Vagina (tissue), 2 donors: Measurements from ENCODE around the gene GNRH2. TPM values are rescaled to one million over a fixed set of nuclear protein-coding genes. Genes with fewer than 3 reads are reported as not detected.

ENCODE experiments used
- DNase-seq, 2 donors: peaks; one replicate each; pipeline ENCODE4 v3.0.0-alpha.2; 2017; ENCODE audit errors: extremely low spot score in 2 of 2
- H3K27ac ChIP-seq: fragments of 200-600 bp; sonication (generic); one replicate; pipeline ENCODE4 v1.5.1; 2019
- H3K27me3 ChIP-seq: fragments of 200-600 bp; sonication (generic); one replicate; pipeline ENCODE4 v1.5.1; 2019
- H3K36me3 ChIP-seq, 2 donors: fragments of 200-600 bp; sonication (generic); one replicate each; pipeline ENCODE4 v1.5.1; 2017 to 2019
- H3K4me1 ChIP-seq: fragments of 200-600 bp; sonication (generic); one replicate; pipeline ENCODE4 v1.5.1; 2019
- H3K4me3 ChIP-seq, 2 donors: fragments of 200-600 bp; sonication (generic); 1 replicate in 1 of 2; 2 replicates in 1 of 2; pipeline ENCODE4 v1.5.1; 2016 to 2019
- H3K9me3 ChIP-seq: fragments of 200-600 bp; sonication (generic); one replicate; pipeline ENCODE4 v1.5.1; 2019
- POLR2A ChIP-seq, 2 donors: fragments of 450-650 bp; IDR thresholded peaks; one replicate each; pipeline ENCODE4 v1.6.1; 2017; ENCODE audit warnings: antibody characterized with exemption in 2 of 2, mild to moderate bottlenecking in 2 of 2, moderate library complexity in 2 of 2
- POLR2AphosphoS5 ChIP-seq, 2 donors: sonication (generic); formaldehyde crosslinking; IDR thresholded peaks; one replicate each; pipeline ENCODE4 v1.9.0; 2017; ENCODE audit warnings: antibody characterized with exemption in 2 of 2, mild to moderate bottlenecking in 2 of 2, low read depth in 1 of 2; ENCODE audit not compliant: insufficient read depth in 1 of 2
- intact Hi-C: fragments of 100-400 bp; cut with DNase I; formaldehyde crosslinking; loops from one replicate; pipeline ENCODE4 v1.15.1; 2023
- total RNA-seq: library from RNA; depleted of rRNA; stranded (reverse); fragments of >200 nt; gene quantifications from one replicate; pipeline ENCODE4 v1.2.3, GENCODE V29; 2016
- TF ChIP-seq, protein P1 (sequence below), 3 experiments: fragments of 450-650 bp in 2 of 3; fragments of 200-600 bp in 1 of 3; sonication (generic) in 1 of 3; IDR thresholded peaks; one replicate each; pipeline ENCODE4 v1.5.1; 2017 to 2019; ENCODE audit warnings: antibody characterized with exemption in 3 of 3, mild to moderate bottlenecking in 2 of 3, moderate library complexity in 2 of 3

The GNRH2 gene
- total RNA-seq, 1 donor from 2014 or later: not detected

DNA sequence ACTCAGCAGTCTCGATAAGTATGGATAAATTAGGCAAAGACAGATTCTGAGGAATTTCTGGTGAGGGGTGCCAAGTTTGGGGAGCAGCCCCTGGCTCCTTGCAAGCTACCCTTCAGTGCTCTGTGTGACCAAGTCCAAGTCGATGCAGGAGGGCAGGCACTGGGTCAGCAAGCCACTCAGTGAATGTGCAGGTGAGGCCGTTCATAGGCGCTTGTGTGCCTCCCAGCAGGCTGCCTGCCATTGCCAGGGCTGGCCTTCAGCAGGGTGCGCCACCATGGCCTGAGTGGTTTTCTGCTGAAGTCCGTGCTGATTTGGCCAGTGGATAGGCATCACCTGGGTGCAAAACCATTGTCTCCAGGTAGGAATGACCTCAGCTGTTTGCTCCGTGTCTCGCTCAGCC lies 3.3 kb upstream of the GNRH2 start:
- Histone ChIP-seq H3K4me1 (peaks cover 20% of the 10 kb centered on the region), H3K9me3 (no peaks in the 10 kb centered on the region), H3K36me3 (peaks cover 0 to 48% of the 10 kb centered on the region in 2 donors), H3K27ac (no peak overlapping the region), H3K4me3 (no peak overlapping the region), H3K27me3 (no peaks in the 10 kb centered on the region)
- intact Hi-C loops: no loop called here
- no peak for DNase-seq
- TF ChIP-seq, protein P1, sequence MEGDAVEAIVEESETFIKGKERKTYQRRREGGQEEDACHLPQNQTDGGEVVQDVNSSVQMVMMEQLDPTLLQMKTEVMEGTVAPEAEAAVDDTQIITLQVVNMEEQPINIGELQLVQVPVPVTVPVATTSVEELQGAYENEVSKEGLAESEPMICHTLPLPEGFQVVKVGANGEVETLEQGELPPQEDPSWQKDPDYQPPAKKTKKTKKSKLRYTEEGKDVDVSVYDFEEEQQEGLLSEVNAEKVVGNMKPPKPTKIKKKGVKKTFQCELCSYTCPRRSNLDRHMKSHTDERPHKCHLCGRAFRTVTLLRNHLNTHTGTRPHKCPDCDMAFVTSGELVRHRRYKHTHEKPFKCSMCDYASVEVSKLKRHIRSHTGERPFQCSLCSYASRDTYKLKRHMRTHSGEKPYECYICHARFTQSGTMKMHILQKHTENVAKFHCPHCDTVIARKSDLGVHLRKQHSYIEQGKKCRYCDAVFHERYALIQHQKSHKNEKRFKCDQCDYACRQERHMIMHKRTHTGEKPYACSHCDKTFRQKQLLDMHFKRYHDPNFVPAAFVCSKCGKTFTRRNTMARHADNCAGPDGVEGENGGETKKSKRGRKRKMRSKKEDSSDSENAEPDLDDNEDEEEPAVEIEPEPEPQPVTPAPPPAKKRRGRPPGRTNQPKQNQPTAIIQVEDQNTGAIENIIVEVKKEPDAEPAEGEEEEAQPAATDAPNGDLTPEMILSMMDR (IDR thresholded peaks at IDR 0.05): no peak
- TF ChIP-seq POLR2AphosphoS5 (IDR thresholded peaks at IDR 0.05; ENCODE audit: insufficient read depth in 1 of 2, low read depth in 1 of 2) (no peak), POLR2A (IDR thresholded peaks at IDR 0.05) (no peak)

DNA sequence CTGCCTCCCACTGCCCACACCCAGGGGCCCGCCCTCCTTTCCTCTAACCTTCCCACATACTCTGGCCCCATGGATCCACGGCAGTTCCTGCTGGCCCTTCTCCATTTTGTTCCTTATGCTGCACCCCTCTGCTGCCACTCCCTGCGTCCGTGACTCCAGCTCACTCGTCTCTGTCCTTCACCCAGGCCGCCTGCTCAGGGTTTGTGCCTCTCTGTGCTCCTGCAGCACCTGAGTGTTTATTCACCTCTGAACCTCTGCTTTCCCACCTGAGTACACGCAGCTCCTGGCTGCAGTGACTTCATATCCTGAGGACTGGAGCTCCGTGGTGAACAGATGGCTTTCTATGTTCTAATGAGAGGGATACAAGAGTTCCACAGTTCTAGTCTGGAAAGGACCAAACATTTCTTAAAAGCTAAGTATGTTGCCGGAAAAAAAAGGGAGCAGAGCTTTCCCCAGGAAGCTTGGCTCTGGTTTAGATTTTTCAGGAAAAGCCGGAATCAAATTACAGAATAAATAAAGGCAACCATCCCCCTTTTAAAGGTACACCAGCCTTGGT lies 1.5 kb upstream of the GNRH2 start:
- Histone ChIP-seq H3K4me1 (peaks cover 25% of the 10 kb centered on the region), H3K27ac (peak overlapping the region; percentile 68), H3K9me3 (no peaks in the 10 kb centered on the region), H3K27me3 (no peaks in the 10 kb centered on the region), H3K4me3 (no peak overlapping the region), H3K36me3 (peaks cover 0 to 30% of the 10 kb centered on the region in 2 donors)
- TF ChIP-seq POLR2A (IDR thresholded peaks at IDR 0.05) (no peak), POLR2AphosphoS5 (IDR thresholded peaks at IDR 0.05; ENCODE audit: insufficient read depth in 1 of 2, low read depth in 1 of 2) (no peak)
- TF ChIP-seq, protein P1 (IDR thresholded peaks at IDR 0.05): no peak
- no peak for DNase-seq
- intact Hi-C loops: no loop called here

DNA sequence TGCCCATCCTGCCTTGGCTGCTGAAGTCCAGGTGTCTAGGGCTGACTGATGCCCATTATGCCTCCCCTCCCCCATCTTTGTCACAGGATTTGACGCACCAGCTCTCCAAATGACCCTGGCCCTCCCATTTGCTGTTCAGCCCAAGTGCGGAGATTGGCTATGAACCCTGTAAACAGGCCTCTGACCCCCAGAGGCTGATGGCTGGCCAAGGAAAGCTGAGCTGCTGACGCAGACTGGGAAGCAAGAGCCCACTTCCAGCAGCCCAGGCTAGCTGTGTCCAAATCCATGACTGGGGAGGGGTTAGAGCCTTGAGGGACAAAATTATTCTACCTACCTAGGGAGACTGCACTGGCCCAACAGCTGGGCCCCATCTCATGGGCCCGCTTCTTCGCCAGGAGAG lies 797 bp upstream of the GNRH2 start:
- intact Hi-C loops: no loop called here
- Histone ChIP-seq H3K27me3 (no peaks in the 10 kb centered on the region), H3K4me3 (no peak overlapping the region), H3K9me3 (no peaks in the 10 kb centered on the region), H3K4me1 (peaks cover 32% of the 10 kb centered on the region), H3K36me3 (peaks cover 0 to 24% of the 10 kb centered on the region in 2 donors), H3K27ac (peak overlapping the region; percentile 68)
- no peak for DNase-seq
- peak in 1 of 2 donors; percentile 31 for TF ChIP-seq POLR2AphosphoS5 (IDR thresholded peaks at IDR 0.05; ENCODE audit: insufficient read depth in 1 of 2, low read depth in 1 of 2)
- TF ChIP-seq, protein P1 (IDR thresholded peaks at IDR 0.05): no peak

DNA sequence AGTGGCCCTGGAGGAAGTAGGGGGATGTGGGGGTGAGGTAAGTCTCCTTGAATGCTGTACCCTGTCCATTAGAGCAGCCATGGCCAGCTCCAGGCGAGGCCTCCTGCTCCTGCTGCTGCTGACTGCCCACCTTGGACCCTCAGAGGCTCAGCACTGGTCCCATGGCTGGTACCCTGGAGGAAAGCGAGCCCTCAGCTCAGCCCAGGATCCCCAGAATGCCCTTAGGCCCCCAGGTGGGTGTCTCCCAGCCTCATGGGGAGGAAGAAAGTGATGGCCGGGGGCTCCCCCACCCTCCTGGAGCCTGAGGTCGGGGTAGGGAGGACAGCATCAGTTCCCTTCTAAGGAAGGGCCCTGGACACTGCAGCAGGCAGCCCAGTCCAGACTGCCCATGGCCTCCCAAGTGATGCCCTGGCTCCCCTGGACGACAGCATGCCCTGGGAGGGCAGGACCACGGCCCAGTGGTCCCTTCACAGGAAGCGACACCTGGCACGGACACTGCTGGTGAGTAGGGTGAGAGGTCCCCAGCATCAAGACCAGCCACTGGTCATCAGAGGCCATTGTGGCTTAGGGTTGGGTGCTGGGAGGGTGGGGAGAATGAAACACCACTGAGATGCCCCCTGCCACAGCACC lies 1.0 kb downstream of the GNRH2 start:
- Histone ChIP-seq H3K27ac (no peak overlapping the region), H3K9me3 (no peaks in the 10 kb centered on the region), H3K27me3 (no peaks in the 10 kb centered on the region), H3K4me3 (no peak overlapping the region), H3K4me1 (peaks cover 39% of the 10 kb centered on the region), H3K36me3 (peaks cover 0 to 22% of the 10 kb centered on the region in 2 donors)
- DNase-seq: no peak
- intact Hi-C loops: no loop called here
- TF ChIP-seq, protein P1 (IDR thresholded peaks at IDR 0.05): no peak
- TF ChIP-seq POLR2A (IDR thresholded peaks at IDR 0.05) (no peak), POLR2AphosphoS5 (IDR thresholded peaks at IDR 0.05; ENCODE audit: insufficient read depth in 1 of 2, low read depth in 1 of 2) (no peak)
